Activated CD8-positive, alpha-beta memory T cell treated with anti-CD3 and anti-CD28 coated beads, Interleukin-2, amount 50 U/mL, for 1 hour (primary cell): ENCODE results near the gene COPZ1.
A peak's percentile ranks its signal among the peaks of the same experiment; 100 is the strongest.

ENCODE experiments used
- DNase-seq: peaks from one replicate; pipeline ENCODE4 v3.0.0-alpha.2; 2020; ENCODE audit errors: extremely low read depth

COPZ1 gene

DNA sequence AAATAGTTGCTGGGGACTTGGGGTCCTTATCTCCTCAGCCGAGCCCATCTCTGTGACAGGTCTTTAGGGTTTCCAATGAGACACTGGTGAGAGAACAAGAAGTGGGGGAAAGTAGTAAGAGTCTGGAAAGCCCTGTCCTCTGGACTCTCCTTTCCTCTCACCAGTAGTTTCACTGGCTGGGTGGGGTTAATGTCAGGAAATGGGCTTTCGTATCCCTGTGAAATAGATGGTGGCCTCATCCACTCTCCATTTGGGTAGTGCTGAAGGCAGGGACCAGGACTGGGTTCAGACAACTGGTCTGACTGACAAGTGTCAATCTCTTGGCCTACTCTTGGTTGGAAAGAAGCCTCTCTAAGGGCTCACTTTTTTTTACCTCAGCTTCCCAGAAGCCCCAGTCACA lies 52.1 kb downstream of the COPZ1 start:
- DNase-seq = no peak

GRCh38 chr12:54377797-54378515 lies 53.0 kb downstream of the COPZ1 start:
- DNase-seq = no peak

GRCh38 chr12:54378796-54379397 lies 54.0 kb downstream of the COPZ1 start:
- no peak for DNase-seq

- DNase-seq = peak; percentile 73
These were observed 54.7 kb downstream of the COPZ1 start for GRCh38 chr12:54379398-54380201.

DNA sequence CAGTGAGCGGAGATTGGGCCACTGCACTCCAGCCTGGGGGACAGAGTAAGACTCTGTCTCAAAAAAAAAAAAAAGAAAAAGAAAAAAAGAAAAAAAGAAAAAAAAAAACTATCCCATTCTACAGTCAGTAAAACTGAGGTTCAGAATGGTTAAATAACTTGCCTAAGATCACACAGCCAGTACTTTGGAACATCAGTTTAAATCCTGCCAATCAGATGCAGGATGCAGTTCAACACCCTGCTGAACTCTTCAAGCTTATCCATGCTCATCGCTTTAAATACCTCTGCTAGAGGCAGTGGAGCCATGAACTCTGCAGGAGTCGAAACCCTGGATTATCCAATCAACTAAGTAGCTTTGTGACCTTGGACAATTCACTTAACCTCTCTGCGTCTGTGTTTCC lies 56.2 kb downstream of the COPZ1 start:
- DNase-seq = no peak

GRCh38 chr12:54383041-54383609 lies 58.2 kb downstream of the COPZ1 start:
- DNase-seq = no peak

- no peak for DNase-seq
These were observed 59.7 kb downstream of the COPZ1 start, which contains the start of gene ZNF385A for GRCh38 chr12:54384591-54385041. Gene ZNF385A (minus strand): TSS chr12:54384733. CDS start chr12:54384514, 219 bp downstream.

- DNase-seq = no peak
These were observed 60.5 kb downstream of the COPZ1 start for GRCh38 chr12:54385251-54385914.

- no peak for DNase-seq
These were observed 61.6 kb downstream of the COPZ1 start for GRCh38 chr12:54386403-54387113.

GRCh38 chr12:54387114-54387467 lies 62.2 kb downstream of the COPZ1 start:
- DNase-seq = no peak

- DNase-seq = no peak
These were observed 63.6 kb downstream of the COPZ1 start for GRCh38 chr12:54388237-54389133.

DNA sequence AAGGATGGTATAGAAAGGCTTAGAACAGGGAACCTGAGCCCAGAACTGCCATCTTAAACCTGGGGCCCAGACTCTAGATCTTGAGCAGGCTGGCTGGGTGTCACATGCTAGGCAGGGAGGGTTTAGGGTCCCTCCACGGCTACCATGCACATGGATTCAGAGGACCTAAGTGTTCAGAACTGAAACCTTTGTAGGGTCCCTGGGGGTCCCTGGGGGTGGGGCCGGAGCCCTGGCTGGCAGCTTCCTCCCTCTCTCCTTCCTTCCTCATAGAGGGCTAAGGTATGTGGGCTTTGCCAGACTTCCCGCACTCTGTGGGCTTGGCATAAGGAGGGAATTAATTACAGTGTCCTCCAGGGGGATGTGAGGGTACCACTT lies 64.2 kb downstream of the COPZ1 start:
- DNase-seq = no peak

GRCh38 chr12:54389607-54390175 lies 64.8 kb downstream of the COPZ1 start:
- no peak for DNase-seq

DNA sequence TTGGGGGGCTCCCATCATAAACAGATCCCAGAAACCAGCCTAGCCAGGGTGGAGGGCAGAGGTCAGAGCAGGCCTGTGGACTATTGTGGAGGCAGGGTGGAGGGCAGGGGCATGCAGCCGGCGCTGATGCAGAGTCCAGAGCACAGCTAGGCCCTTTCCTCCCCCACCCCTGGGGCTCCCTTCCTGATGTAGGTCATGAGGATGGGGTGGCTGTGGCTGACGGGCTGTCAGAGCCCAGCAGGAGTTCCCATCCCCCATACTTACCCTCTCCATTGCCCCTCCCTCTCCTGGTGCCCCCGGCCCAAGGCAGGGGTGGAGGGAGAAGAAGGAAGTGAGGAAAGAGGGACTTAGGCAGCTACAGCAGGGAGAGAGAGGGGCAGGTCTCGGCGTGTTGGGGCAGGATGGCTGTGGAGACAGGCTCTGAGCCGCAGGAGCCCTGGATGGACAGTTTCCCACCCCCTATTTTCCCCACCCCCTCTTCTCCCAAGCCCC lies 65.3 kb downstream of the COPZ1 start:
- no peak for DNase-seq

DNA sequence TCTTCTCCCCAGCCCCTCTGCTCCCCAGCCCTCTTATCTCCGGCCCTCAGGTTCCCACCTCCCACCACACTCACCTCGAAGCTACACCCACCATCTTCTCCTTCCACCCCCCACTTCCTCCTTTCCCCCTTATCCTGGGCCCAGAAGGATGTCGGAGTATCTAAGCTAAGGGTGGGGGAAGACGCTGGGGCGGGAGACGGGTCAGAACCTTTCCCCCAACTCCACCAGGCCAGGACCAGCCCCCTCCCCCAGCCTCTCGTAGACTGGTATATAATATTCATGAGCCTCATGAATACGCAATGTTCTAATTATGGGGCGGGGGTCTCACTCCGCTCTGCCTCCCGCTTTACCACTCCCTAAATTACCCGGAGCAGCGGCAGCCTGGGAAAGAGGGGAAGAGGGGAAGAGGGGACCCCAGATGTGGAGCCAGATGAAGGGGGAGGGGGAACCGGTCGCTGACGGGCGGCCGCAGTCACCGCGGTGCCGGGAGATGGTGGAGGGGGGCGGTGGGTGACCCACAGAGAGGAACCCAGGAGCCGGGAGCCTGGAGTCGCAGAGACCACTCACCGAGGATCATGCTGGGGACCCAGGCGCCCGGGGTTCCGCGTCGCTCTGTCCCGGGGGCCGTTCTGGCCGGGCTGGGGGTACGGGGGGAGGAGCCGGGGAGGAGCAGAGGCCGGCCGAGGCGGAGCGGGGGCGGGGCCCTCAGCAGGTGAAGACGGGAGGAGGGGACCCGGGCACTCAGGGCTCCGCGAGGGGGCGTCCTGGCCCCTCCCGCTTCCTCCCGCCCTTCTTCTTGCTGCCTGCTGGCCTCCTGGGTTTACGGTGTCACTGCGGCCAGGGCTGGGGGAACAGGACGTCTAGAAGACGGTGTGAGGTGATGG lies 66.0 kb downstream of the COPZ1 start:
- DNase-seq = no peak

DNA sequence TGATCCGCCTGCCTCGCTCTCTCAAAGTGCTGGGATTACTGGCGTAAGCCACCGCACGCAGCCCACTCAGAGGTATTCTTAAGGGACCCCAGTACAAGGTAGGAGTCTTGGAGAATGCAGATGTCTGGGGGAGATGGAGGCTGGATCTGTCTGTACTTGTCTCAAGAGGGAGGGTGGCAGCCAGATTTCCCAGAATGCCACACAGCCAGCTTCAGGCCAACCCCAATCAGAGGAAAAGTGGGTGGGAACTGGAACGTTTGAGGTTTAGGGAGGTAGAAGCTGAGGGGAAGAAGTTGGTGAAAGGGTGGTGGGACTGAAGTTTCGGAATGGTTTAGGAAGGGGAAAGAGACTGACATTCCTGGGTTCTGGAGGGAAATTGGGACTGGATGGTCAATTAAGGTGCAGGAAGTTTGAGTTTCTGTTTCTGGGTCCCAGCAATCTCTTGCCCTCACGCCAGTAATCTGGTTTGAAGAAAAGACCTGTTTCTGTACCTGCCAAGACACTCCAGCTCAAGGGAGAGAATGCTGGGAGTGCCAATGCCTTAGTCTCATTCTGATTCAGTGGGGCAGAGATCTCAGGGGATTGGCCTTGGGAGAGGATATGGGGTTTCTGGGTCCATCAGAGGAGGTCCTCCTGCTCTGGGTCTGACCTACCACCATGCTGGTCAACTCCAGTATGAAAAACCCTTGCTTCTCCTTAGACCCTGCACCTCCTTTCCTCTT lies 67.7 kb downstream of the COPZ1 start:
- no peak for DNase-seq

- no peak for DNase-seq
These were observed 68.3 kb downstream of the COPZ1 start for GRCh38 chr12:54393207-54393609.

DNA sequence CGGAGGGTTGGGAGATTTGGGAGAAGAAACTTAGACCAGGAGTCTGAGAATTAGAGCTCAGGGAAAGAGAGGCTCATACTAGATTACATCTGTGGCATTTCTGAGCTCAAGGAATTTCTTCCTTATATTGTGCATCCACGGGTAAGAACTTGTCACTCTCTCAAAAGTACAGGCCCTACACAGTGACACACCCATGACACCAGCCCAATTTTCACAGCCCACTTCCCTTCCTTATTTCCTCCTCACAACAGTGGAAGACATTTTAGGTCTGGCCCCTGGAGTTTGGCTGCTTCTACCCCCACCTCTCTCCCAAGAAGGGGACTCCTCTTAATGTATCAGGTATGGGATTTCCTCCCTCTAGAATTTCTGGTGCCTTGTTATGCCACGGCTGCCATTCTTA lies 68.8 kb downstream of the COPZ1 start:
- DNase-seq = no peak
